ENCODE measurements around the gene EIF5.
A peak's percentile ranks its signal among the peaks of the same experiment; 100 is the strongest.

The EIF5 gene

DNA sequence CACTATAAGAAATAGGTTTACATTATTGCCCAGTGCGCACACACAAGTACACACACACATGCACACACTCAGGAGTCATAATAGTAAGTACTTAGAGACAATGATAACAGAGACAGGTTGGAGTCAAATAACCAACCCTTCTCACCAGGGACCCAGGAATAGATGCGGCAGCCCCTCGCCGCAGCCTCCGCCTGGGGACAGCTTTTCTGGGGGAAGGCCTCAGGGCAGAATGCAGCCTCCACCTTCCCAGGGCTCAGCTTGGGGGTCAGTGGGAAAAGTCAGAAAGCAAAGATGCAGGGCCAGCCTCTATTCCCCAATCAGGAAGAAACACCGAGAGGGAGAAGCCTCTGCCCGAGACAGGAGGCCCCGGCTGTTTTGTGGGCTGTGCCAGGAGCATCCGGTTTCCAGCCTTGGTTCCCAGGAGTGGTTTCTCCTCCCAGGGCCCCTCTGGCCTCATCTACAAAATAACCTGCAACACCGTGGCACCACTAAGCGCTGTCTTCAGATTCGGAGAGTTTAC, 23.4 kb upstream of the EIF5 start:
- DNase-seq (ENCODE audit: low read depth, low spot score): no peak

DNA sequence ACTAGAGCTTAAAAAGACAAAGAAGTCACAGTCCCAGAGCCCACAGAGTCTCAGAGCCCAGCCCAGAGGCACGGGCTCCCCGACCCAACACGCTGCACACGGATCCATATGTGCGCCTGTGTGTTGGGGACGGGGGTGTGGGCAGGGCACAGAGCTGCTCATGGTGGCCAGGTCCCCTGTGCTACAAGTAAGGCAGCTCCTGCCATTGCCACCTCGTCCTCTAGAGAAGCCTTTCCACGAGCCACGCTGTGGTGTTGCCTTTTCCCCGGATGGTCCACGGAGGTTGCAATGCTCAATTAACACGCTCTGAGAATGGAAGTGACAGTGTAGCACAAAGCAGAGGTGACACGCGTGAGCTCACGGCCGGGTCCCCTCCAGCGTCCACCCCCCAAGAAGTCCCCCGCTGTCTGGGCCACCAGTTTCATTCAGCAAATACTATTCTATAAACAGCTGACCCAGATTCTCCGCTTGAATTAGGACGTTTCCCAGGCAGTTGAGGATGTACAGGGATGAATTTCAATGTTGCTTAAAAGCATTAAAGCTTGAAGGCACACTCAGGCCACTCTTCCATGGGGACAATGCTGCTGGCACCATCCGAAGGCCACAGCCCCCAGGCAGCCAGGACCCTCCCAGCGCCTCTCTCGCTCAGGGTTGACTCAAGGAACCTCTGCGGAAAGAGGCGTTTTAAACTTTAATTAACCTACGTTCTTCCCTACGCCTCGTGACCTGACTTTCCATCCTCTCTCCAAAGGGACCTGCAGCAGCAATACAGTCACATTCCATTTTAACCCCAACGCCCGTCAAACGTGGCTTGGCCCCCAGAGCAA, 22.7 kb upstream of the EIF5 start:
- no peak for DNase-seq (ENCODE audit: low read depth, low spot score)

DNA sequence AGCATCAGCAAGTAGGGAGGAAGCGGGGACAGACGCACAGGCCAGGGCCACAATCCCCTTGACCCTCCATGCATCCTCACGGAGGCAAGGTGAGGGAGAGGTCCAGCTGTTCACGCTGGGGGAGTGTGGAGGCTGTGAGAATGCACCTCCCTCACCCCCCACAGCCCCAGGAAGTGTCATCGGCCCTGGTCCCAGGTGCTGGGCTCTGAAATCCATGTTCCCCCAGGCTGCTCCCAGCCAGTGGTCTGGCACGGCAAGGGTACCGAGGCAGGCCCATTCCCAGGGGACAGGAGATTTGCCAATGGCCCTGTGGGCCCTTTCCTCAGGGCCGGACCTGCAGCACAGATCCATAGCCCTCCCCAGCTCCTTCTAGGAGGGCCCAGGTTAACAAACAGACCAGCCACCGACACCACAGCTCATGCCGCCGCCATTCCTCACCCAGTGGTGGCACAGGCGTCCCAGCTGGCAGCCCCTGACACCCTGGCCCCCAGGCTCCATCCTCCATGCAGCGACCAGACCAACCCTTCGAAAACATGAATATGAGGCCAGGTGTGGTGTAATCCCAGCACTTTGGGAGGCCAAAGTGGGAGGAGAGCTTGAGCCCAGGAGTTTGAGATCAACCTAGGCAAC, 21.9 kb upstream of the EIF5 start:
- DNase-seq (ENCODE audit: low read depth, low spot score): no peak

DNA sequence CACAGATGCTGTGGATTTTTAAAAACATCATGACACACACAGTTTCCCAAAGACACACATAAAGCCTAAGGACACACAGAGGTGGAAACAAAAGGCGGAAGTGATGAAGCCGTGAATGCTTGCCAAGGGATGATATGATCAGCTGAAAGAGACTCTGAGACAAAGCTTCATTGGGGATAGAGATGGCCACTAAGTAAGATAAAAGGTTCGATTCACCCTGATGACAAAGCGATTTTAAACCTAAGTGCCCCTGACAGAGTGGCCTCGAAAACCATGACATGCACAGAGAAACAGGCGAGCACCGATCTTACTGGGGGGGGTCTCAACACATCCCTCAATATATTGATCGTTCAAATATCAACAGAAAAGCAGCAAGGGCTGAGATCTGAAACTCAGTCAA, 20.3 kb upstream of the EIF5 start:
- DNase-seq (ENCODE audit: low read depth, low spot score): no peak

DNA sequence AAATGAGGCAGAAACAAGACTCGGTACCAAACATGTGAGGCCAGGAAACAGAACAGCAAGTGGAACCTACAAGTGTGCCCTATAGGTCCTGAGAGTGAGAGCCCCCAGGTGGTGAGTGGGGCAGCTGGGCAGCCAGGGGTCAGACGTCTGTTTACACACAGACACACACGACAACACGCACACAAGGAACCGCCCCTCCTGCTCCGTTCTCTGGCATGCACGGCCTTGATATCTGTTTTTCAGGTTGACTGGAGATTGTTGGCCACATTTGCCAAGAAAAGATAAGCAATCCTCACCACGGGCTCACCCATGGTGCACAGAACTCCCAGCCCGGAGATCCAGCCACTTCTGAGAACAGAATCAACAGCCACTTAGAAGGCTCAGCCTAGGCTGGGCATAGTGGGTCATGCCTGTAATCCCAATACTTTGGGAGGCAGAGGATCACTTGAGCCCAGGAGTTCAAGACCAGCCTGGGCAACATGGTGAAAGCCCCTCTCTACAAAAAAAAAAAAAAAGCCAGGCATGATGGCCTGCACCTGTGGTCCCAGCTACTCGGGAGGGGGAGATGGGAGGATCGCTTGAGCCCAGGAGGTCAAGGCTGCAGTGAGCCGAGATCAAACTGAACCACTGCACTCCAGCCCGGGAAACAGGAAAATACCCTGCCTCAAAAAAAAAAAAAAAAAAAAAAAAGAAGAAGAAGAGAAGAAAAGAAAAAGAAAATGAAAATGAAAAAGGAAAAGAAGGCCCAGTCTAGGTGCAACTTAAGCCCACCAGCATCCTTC, 19.4 kb upstream of the EIF5 start:
- DNase-seq (ENCODE audit: low read depth, low spot score): no peak

DNA sequence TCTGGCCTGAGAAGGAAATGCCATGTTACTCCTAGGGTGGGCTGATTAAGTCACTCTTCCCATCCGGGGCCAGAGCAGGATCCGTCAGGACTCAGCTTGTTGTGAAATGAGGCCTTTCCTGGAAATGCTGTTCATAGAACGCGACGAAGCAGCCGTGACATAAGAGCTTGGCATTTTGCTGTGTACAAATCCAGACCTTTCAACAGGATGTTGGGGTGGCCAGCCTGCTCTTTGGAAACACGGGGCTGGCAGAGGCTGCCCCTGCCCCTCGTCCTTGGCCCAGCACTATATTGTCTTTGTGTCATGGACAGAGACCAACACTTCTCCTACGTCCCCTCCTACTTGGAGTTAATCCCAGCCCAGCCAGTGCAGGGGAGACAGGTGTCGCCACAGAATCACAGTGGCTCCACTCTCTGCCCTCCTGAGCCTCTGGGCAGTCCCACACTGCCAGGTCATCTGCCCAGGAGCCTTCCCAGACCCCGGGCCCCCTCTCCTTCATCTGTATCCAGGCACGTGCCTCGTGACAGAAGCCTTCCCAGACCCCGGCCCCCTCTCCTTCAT, 18.6 kb upstream of the EIF5 start:
- no peak for DNase-seq (ENCODE audit: low read depth, low spot score)

DNA sequence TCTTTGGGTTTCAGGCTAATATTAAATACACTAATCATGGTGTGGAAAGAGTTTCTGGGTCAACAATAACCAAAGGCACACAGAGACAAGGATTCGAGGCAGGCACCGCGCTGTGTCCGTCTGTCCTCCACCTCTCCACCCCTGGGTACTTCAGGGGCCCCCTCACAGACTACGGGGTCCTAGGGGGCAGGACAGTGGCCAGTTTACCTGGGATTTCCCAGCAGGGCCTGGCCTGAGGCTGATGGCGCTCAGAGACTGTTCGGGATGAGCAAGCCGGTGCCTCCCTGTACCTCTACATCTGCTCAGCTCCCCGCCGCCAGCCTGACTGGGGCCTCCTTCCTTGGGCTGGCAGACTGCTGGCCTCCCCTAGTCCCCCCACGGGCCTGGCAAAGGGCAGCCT, 18.1 kb upstream of the EIF5 start:
- DNase-seq (ENCODE audit: low read depth, low spot score): no peak

DNA sequence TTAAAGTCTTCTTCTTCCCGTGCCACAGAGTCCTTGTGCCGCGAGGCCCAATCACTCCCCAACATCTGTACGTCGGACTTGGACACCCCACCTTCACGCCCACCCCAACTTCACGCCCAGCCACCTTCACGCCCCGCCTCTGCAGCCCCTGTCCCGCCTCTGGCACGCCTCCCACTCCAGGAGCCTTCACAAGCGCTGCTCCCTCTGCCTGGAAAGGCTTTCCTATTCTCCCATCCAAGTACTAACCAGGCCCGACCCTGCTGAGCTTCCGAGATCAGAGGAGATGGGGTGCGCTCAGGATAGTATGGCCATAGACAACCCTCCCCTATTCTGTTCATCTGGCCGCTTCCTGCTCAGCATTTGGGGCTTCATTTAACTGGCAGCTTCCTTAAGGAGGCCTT, 17.3 kb upstream of the EIF5 start:
- DNase-seq (ENCODE audit: low read depth, low spot score): no peak

DNA sequence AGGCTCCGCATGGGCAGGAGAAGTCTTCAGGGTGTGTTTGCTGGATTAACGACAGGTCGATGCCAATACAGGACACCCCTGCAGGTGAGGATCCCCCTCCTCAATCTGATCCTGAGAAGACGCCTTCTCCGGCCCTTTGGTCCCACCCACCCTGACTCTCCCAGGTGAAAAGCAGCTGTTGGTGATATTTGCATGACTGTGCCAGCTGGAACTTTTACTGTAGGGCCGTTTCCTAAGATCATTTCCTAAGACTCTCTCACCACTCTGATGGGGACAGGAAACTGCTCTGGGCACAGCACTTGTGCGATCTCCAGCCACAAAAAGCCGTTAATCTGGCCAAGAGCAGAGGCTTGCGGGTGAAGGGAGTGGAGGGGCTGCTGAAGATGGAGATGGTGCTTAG, 16.8 kb upstream of the EIF5 start:
- no peak for DNase-seq (ENCODE audit: low read depth, low spot score)

DNA sequence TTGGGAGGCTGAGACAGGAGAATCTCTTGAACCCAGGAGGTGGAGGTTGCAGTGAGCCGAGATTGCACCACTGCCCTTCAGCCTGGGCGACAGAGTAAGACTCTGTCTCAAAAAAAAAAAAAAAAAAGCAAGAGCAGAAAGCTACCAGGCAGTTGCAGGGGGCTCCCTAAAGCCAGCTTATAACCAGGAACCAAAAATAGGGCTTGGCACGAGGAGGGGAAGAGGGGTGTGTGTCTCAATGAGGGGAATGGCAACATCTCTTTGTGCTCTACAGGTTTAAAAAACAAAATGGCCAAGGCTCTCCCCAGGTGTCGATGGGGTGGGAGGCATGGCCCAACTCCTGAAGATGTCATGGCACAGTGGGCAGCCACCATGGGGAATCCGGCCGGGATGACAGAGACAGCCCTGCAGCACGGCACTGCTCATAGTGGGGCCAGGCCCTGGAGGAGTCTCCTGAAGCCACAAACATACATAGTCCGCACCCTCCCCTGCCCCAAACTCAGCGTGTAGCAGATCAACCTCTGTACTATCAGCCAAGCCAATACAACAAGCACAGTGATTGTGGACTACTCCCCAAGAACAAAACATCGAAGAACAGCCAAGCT, 16.0 kb upstream of the EIF5 start:
- no peak for DNase-seq (ENCODE audit: low read depth, low spot score)

DNA sequence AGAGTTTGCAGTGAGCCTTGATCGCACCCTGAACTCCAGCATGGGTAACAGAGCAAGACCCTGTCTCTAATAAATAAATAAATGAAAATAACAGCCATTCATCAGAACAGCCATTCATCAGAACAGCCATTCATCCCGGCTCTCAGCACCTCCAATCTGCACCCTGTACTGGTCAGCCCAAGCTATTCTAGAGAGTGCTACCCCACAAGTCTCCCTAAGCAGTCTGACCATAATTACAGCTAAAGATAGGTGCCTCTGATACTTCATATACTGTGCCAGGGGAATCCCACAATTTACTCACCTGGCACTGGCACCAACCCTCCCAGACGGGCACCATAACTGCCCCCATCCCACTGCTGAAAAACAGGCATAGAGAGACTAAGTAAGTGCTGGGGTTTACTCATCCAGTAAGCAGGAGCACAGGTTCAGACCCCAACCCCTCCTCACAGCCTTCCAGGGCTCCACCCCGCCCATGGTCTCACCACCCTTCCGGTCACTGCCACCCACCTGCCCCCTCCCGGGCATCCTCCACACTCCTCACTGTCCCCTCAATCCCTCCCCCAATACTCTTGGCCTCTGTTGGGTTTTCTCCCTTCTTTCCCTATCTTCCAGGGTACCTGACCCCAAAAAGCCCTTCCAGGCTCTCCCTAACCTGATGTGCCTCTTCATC, 15.2 kb upstream of the EIF5 start:
- DNase-seq (ENCODE audit: low read depth, low spot score): no peak

DNA sequence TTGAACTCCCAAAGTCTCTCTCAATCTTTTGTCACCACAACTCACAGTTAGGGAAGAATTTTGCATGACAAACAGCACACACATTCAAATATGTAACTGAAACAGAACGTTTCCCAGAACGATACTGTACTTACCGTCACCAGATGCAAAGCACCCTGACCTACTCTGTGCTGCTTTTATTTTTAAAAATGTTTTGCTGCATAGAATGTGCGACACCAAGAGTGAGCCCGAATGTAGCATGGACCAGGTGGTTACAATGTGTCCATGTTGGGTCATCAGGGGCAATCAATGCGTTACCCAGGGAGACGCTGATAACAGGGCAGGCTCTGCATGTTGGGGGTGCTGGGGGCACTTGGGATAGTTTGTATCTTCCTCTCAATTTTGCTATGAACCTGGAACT, 14.6 kb upstream of the EIF5 start:
- DNase-seq (ENCODE audit: low read depth, low spot score): no peak

DNA sequence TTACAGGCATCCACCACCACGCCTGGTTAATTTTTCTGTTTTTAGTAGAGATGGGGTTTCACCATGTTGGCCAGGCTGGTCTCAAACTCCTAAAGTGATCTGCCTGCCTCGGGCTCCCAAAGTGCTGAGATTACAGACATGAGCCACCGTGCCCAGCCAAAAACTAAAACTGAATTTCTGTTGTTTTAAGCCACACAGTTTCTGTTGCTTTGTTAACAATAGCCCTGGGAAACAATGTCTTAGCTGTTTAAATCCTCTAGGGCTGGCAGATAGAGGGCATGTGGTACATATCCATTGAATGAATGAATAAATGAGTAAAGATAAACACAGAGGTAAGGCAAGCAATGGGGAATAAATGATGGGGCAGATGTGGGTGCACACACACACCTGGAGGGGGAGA, 8.0 kb upstream of the EIF5 start:
- no peak for DNase-seq (ENCODE audit: low read depth, low spot score)

DNA sequence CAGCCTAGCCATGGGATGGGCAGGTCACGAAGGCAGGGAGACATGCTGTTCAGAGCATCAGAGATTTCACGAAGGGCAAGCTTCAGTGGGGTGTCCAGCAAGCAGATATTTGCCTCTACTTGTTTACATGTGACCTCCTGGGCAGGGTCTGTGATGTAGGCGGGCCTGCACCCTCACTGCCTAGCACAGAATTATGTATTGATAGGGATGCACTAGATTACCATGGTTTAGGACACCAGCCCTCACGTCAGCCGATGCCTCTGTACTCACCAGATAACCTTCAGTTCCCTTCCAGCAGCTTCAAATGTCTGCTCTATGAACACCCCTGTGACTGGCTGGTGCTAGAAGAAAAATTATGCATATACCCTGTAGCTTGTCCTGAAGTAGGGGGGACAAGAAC, 5.1 kb upstream of the EIF5 start:
- no peak for DNase-seq (ENCODE audit: low read depth, low spot score)

DNA sequence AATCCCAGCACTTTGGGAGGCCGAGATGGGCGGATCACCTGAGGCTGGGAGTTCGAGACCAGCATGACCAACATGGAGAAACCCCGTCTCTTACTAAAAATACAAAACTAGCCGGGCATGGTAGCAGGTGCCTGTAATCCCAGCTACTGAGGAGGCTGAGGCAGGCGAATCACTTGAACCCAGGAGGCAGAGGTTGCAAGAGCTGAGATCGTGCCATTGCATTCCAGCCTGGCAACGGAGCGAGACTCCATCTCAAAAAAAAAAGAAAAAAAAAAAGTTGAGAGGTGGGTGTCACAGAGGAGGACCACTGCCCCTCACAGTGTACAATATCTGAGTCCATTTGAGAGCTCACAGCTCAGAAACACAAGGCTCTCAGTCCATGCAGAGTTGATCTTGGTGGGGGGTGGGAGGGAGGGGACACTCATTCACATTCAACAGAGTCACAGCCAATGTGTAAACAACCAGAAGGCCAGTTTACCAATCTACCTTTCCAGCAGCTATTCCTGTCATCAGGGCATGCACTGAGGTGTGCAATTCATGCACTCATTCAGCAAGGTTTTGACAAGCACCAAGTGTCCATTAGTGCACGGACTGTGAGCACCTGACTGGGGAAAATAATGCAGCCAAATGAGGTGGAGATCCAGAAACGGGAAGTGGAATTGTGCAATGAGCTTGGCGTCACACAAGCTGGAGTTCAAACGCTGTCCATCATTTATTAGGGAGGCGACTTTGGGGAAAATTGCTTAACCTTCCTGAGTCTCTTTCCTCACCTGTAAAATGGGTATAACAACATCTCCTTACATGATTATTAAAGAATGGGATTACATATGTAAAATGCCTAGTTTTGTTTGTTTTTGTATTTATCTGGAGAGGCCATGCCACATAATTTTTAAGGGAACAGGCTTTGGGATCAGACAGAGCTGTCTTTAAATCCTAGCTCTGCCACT, 4.4 kb upstream of the EIF5 start:
- no peak for DNase-seq (ENCODE audit: low read depth, low spot score)

DNA sequence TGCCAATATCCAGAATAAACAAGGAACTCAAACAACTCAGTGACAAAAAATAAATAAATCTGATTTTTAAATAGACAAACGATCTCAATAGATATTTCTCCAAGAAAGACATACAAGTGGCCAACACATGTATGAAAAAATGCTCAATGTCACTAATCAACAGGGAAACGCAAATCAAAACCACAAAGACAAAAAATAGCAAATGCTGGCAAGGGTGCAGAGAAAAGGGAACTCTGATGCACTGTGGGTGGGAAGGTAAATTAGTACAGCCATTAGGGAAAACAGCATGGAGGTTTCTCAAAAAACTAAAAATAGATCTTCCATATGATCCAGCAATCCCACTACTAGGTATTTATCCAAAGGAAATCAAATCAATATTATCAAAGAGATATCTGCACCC, 3.5 kb upstream of the EIF5 start:
- DNase-seq (ENCODE audit: low read depth, low spot score): no peak

DNA sequence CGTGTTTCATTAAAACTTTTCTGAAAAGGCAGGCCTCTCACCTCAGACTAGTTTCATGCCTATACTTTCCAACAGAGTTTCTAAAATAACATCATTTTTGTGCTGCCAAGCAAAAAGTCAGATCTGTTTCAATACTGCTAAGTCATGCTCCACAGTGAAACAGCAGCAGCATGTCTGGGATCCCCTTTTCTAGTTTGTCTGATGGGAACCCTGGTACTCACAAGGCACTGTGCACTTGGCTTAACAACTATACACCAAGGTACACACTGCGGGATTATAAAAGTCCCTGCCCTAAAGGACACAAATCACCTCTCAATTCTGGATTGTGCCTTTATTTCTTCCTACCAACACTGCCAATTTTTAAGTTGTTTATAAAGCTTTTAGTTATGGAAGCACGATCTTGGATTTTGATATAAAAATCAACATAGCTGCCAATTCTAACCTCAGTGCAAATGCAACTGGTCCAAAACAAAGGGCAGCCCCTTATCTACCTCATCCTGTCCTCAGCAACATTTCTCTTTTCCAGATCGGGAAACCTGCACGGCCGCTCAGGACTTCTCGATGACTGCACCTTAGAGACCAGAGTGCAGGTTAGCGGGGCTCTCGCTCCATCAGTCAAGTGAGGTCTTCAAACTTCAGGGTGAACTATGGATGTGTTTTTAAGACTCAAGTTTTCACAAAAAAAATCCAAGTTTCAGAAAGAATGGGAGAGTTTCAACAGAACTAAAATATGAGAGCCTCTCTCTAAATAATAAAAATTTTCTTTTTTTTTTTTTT, 1.7 kb upstream of the EIF5 start:
- DNase-seq (ENCODE audit: low read depth, low spot score): no peak

DNA sequence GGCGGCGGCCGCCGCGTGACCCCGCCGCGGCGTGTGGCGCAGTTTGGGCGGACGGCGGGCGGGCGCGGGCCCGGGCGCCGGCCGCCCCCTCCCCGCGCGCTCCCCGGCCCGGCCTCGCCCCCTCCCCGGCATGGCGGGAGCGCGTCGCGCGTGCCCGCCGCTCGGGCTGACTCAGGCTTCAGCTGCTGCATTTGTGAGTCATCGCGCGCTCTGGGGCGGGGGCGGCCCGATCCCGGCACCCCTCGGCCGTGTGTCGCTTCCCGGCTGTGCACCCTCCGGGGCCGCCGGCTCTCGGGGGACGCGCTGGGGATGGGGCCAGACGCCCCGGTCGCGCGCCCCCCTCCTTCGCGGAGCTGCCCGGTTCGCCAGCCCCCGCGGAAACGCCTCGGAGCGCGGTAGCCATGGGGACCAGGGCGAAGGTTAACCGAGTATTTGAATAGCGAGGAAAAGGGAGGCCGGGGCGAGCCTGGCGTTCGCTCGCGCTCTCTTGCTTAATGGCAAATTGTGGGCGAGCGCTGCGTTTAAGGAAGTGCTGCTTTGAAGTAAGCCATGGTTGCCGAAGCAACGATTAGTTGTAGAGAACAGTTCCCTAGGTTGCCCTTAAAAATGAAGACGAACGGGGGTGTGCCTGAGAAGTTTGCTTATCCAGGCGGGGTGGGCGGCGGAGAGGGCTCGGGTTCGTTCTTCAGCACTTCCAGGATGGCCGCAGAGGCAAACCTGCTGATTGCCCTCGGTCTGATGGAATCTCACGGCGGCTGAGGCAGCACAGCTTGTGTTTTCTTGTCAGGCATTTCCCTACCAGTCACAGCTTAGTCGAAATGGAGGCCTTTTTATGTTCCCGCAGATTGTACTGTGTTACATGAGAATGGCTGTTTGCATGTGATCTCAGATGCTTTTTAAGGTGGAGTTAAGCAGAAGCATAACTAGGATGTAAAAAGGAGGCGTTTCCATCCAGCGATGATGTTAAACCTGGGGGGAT, 896 bp downstream of the EIF5 start:
- DNase-seq (ENCODE audit: low read depth, low spot score): peak; percentile 63

Measured in activated naive CD8-positive, alpha-beta T cell treated with anti-CD3 and anti-CD28 coated beads, Interleukin-2, amount 50 U/mL, for 16 hours (primary cell).